Endodermal cell (in vitro differentiated cells): ENCODE results near the gene DCBLD1. TPM values are rescaled to one million over a fixed set of nuclear protein-coding genes. Genes with fewer than 3 reads are reported as not detected.

ENCODE experiments used
- DNase-seq: peaks from one replicate; pipeline ENCODE4 v3.0.0-alpha.2; 2017
- H3K27ac ChIP-seq: 2 replicates; pipeline ENCODE4 v1.5.1; 2013; ENCODE audit warnings: mild to moderate bottlenecking, low read depth, low read length, moderate library complexity
- H3K27me3 ChIP-seq: 2 replicates; pipeline ENCODE4 v1.6.1; 2013; ENCODE audit warnings: mild to moderate bottlenecking, low read length, moderate library complexity; ENCODE audit not compliant: insufficient read depth, control insufficient read depth, poor library complexity, severe bottlenecking
- H3K36me3 ChIP-seq: 2 replicates; pipeline ENCODE4 v1.7.0; 2013; ENCODE audit warnings: mild to moderate bottlenecking, low read length, moderate library complexity; ENCODE audit not compliant: control insufficient read depth, insufficient read depth
- H3K4me1 ChIP-seq: one replicate; pipeline ENCODE4 v1.7.0; 2013; ENCODE audit warnings: low read length; ENCODE audit not compliant: control insufficient read depth, insufficient read depth
- H3K4me3 ChIP-seq: 2 replicates; pipeline ENCODE4 v1.5.1; 2013; ENCODE audit warnings: mild to moderate bottlenecking, low read length, moderate library complexity
- H3K9ac ChIP-seq: 2 replicates; pipeline ENCODE4 v1.6.1; 2013; ENCODE audit warnings: mild to moderate bottlenecking, low read length, moderate library complexity; ENCODE audit not compliant: poor library complexity, severe bottlenecking; ENCODE audit errors: extremely low read depth
- H3K9me3 ChIP-seq: 2 replicates; pipeline ENCODE4 v1.6.1; 2013; ENCODE audit warnings: mild to moderate bottlenecking, low read length, moderate library complexity; ENCODE audit not compliant: control insufficient read depth
- H3K27ac Mint-ChIP-seq: 2 replicates; pipeline ENCODE4 v1.8.0; 2020; ENCODE audit warnings: mixed read lengths
- H3K27me3 Mint-ChIP-seq: 2 replicates; pipeline ENCODE4 v1.8.0; 2021; ENCODE audit warnings: mild to moderate bottlenecking, mixed read lengths; ENCODE audit not compliant: insufficient read depth
- H3K36me3 Mint-ChIP-seq: 2 replicates; pipeline ENCODE4 v1.8.0; 2020; ENCODE audit warnings: low read depth, mixed read lengths
- H3K4me1 Mint-ChIP-seq: 2 replicates; pipeline ENCODE4 v1.8.0; 2020; ENCODE audit warnings: mixed read lengths
- H3K4me3 Mint-ChIP-seq: 2 replicates; pipeline ENCODE4 v1.8.0; 2020; ENCODE audit warnings: mild to moderate bottlenecking, moderate library complexity, mixed read lengths
- H3K9me3 Mint-ChIP-seq: 2 replicates; pipeline ENCODE4 v1.8.0; 2020; ENCODE audit warnings: mild to moderate bottlenecking, mixed read lengths
- WGBS, 2 experiments: methylation state at CpG; one replicate each; pipeline versions ENCODE4 v1.1.5 to v1.1.7; 2013; ENCODE audit warnings: missing lambda C conversion rate in 2 of 2, mixed read lengths in 1 of 2; ENCODE audit not compliant: insufficient coverage in 1 of 2, insufficient read length in 1 of 2; 5-methylcytosine and 5-hydroxymethylcytosine counted together
- total RNA-seq, 2 donors: library from RNA; stranded (reverse); fragmentation: NEBNext Ultra II Directional in 1 of 2; extraction: Animal tissue kit (Norgen Biotek cat#: 25700) in 1 of 2; gene quantifications; 2 replicates in 1 of 2; 3 replicates in 1 of 2; pipeline ENCODE4 v1.2.1, GENCODE V29; 2021
- TF ChIP-seq, protein P1 (sequence below): fragments of 200-600 bp; sonication (generic); conservative IDR thresholded peaks from 2 replicates; pipeline ENCODE4 v1.5.0; 2021; ENCODE audit warnings: antibody characterized with exemption, mild to moderate bottlenecking

DCBLD1 gene
- total RNA-seq, 2 donors from 2014 or later: 16.2 to 27.9 TPM

DNA sequence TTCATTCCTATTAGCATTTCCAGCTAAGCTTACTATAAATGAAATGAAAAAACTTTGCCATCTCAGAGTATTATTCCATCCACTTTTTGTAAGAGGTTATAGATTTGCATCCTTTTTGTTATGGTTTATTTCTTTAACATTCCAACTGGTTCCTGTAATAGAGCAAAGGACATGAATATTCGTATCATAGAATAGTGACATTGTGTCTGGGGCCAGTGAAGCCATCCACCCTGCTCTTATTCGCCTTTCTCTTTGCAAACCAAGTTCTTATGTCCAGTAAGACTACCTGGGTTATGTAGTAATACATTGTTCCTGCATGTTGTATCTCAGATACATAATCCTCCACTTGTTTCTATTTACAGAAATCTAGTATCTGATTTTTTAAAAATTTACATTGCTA is 43.1 kb downstream of the DCBLD1 start:
- H3K36me3 ChIP-seq: no peaks in the 10 kb centered on the region
- no peak overlapping the region for H3K4me3 Mint-ChIP-seq
- 92% methylated on average over 2 of the region's 2 CpGs; no CpG with 5 or more reads in 1 of the 2 experiments for WGBS, 2 experiments
- H3K27ac Mint-ChIP-seq: no peak overlapping the region
- no peaks in the 10 kb centered on the region for H3K27me3 Mint-ChIP-seq
- no peaks in the 10 kb centered on the region for H3K4me1 Mint-ChIP-seq
- no peak overlapping the region for H3K4me3 ChIP-seq
- H3K9me3 ChIP-seq: no peaks in the 10 kb centered on the region
- no peak overlapping the region for H3K9ac ChIP-seq
- H3K27me3 ChIP-seq: no peaks in the 10 kb centered on the region
- peaks cover 7% of the 10 kb centered on the region for H3K36me3 Mint-ChIP-seq
- TF ChIP-seq, protein P1, sequence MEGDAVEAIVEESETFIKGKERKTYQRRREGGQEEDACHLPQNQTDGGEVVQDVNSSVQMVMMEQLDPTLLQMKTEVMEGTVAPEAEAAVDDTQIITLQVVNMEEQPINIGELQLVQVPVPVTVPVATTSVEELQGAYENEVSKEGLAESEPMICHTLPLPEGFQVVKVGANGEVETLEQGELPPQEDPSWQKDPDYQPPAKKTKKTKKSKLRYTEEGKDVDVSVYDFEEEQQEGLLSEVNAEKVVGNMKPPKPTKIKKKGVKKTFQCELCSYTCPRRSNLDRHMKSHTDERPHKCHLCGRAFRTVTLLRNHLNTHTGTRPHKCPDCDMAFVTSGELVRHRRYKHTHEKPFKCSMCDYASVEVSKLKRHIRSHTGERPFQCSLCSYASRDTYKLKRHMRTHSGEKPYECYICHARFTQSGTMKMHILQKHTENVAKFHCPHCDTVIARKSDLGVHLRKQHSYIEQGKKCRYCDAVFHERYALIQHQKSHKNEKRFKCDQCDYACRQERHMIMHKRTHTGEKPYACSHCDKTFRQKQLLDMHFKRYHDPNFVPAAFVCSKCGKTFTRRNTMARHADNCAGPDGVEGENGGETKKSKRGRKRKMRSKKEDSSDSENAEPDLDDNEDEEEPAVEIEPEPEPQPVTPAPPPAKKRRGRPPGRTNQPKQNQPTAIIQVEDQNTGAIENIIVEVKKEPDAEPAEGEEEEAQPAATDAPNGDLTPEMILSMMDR: no peak
- DNase-seq: no peak
- no peaks in the 10 kb centered on the region for H3K9me3 Mint-ChIP-seq
- H3K27ac ChIP-seq: no peak overlapping the region
- H3K4me1 ChIP-seq: no peaks in the 10 kb centered on the region

DNA sequence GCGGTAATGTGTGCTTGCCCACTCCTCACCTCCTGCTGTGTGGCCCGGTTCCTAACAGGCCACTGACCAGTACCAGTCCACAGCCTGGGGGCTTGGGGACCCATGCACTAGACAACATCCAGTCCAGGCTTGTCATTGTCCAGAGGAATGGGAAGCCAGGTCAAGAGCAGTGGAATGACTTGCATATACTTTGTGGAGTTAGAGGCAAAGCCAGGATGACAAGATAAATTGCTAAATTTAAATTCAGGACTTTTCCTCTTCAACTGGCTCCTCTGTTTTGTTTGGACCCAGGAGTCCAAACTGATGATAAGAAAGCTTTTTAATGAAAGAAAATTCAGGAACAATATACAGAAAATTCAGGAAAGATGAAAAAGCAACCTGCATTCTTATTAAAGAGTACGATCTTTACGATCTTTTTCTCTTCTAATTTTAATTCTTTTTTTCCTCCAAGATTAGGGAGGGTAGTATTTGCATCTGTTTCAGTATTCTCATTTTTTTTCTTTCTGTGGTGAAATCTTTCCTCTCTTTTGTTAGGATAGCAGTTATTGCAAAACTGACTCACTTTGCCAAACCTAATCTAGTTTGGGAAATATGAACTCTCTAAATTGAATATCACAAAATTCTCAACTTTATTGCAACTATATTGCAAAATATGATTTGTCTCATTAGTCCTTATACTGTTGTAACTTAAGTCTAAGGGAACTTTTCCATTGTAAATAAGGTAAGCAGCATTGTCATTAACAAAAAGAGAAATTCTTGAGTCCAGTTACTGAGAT is 48.2 kb downstream of the DCBLD1 start:
- Histone ChIP-seq H3K36me3 (no peaks in the 10 kb centered on the region), H3K9ac (no peak overlapping the region), H3K27me3 (no peaks in the 10 kb centered on the region), H3K4me3 (no peak overlapping the region), H3K9me3 (no peaks in the 10 kb centered on the region), H3K27ac (no peak overlapping the region), H3K4me1 (peaks cover 9% of the 10 kb centered on the region)
- H3K27me3 Mint-ChIP-seq: no peaks in the 10 kb centered on the region
- TF ChIP-seq, protein P1: no peak
- 96% methylated on average over 4 of the region's 4 CpGs; no CpG with 5 or more reads in 1 of the 2 experiments for WGBS, 2 experiments
- peaks cover 19% of the 10 kb centered on the region for H3K4me1 Mint-ChIP-seq
- H3K9me3 Mint-ChIP-seq: no peaks in the 10 kb centered on the region
- peaks cover 4% of the 10 kb centered on the region for H3K36me3 Mint-ChIP-seq
- no peak overlapping the region for H3K4me3 Mint-ChIP-seq
- DNase-seq: no peak
- H3K27ac Mint-ChIP-seq: no peak overlapping the region

DNA sequence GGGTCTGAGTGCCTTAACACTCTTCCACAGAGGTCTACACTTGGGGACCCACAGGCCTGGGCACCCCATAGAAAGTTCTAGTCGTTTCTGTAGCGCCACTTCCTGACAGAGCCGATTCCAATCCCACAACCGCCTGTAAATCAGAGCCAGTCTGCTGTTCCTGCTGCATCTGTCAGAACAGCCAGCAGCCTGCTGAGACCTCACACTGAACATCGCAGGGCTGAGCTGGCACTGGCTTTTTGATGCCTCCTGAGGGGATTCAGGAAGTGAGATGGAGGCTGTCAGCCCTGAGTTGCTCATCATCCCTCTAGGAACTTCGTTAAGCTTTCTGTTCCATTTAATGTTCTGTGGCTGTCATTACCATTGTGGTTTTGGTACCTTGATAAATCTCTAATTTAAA is 48.9 kb downstream of the DCBLD1 start:
- no peaks in the 10 kb centered on the region for H3K9me3 ChIP-seq
- Mint-ChIP-seq H3K27me3 (no peaks in the 10 kb centered on the region), H3K36me3 (peaks cover 4% of the 10 kb centered on the region), H3K9me3 (no peaks in the 10 kb centered on the region), H3K27ac (no peak overlapping the region), H3K4me3 (no peak overlapping the region), H3K4me1 (peaks cover 26% of the 10 kb centered on the region)
- 70 to 89% methylated on average over 1 to 6 of the region's 6 CpGs for WGBS, 2 experiments
- no peak overlapping the region for H3K4me3 ChIP-seq
- no peak overlapping the region for H3K27ac ChIP-seq
- no peaks in the 10 kb centered on the region for H3K27me3 ChIP-seq
- no peak for DNase-seq
- TF ChIP-seq, protein P1: no peak
- H3K9ac ChIP-seq: no peak overlapping the region
- peaks cover 15% of the 10 kb centered on the region for H3K4me1 ChIP-seq
- H3K36me3 ChIP-seq: no peaks in the 10 kb centered on the region
